A549 (cell line): ENCODE data around the gene FRMD8. TPM values are rescaled to one million over a fixed set of nuclear protein-coding genes. Genes with fewer than 3 reads are reported as not detected.

Source experiments
- ATAC-seq, 2 experiments: fragments of 200-7000 bp in 1 of 2; fragments of >200 bp in 1 of 2; cut with Nextera tagmentation in 1 of 2; cut with Tn5 transposase in 1 of 2; 3 replicates each; pipeline versions ENCODE4 v1.8.0 to v1.9.1; 2018 to 2020; ENCODE audit warnings: mild to moderate bottlenecking in 1 of 2, moderate library complexity in 1 of 2
- CTCF ChIA-PET: fragments of 300-600 bp; sonication (Branson Sonifier 250); formaldehyde crosslinking; extraction: SDS; loops from one replicate; lab custom pipeline; 2021; ENCODE audit warnings: antibody characterized with exemption, inconsistent platforms; lab: Yijun Ruan, JAX
- POLR2A ChIA-PET: fragments of 350-600 bp; formaldehyde crosslinking; extraction: SDS; loops from one replicate; lab custom pipeline; 2021; ENCODE audit warnings: antibody characterized with exemption, inconsistent platforms; lab: Yijun Ruan, JAX
- DNase-seq, 2 experiments: peaks; one replicate each; pipeline versions ENCODE4 v3.0.0 to v3.0.0-alpha.2; 2011 to 2016; ENCODE audit warnings: low read depth in 1 of 2, low spot score in 1 of 2
- FAIRE-seq: peaks from 2 replicates; lab custom pipeline; 2011; peaks lifted over from hg19 to GRCh38; lab: Jason Lieb, UNC
- H3K27ac ChIP-seq, 2 experiments: fragments of >200 bp; sonication (Bioruptor Twin); formaldehyde crosslinking; 3 replicates each; pipeline ENCODE4 v1.5.1; 2016 to 2017
- H3K4me1 ChIP-seq: fragments of >200 bp; sonication (Bioruptor Twin); formaldehyde crosslinking; 3 replicates; pipeline ENCODE4 v1.6.1; 2016
- H3K4me2 ChIP-seq: fragments of >200 bp; sonication (Bioruptor Twin); formaldehyde crosslinking; 3 replicates; pipeline ENCODE4 v1.6.1; 2016
- H3K4me3 ChIP-seq: fragments of >200 bp; sonication (Bioruptor Twin); formaldehyde crosslinking; 3 replicates; pipeline ENCODE4 v1.5.1; 2016
- H3K9me3 ChIP-seq: fragments of >200 bp; sonication (Bioruptor Twin); formaldehyde crosslinking; 3 replicates; pipeline ENCODE4 v1.6.1; 2016
- ATOH8 ChIP-seq: fragments of 250-450 bp; sonication (Bioruptor Pico); IDR thresholded peaks from 2 replicates; pipeline ENCODE4 v1.5.0; 2020; ENCODE audit warnings: low read depth, mild to moderate bottlenecking, moderate library complexity
- BCL3 ChIP-seq: fragments of >200 bp; sonication (Bioruptor Twin); formaldehyde crosslinking; IDR thresholded peaks from 3 replicates; pipeline ENCODE4 v1.6.1; 2016
- BHLHE40 ChIP-seq: IDR thresholded peaks from 2 replicates; pipeline ENCODE4 v1.6.1; 2012; ENCODE audit warnings: low read depth, low read length, inconsistent platforms
- CHD2 ChIP-seq: fragments of 150-350 bp; IDR thresholded peaks from 2 replicates; pipeline ENCODE4 v1.6.1; 2014; ENCODE audit warnings: low read length; ENCODE audit not compliant: partially characterized antibody
- CTCF ChIP-seq: fragments of >200 bp; sonication (Bioruptor Twin); formaldehyde crosslinking; IDR thresholded peaks from 3 replicates; pipeline ENCODE4 v1.5.1; 2016
- EP300 ChIP-seq, 2 experiments: fragments of >200 bp; sonication (Bioruptor Twin); formaldehyde crosslinking; IDR thresholded peaks; 2 replicates in 1 of 2; 3 replicates in 1 of 2; pipeline ENCODE4 v1.6.1; 2016 to 2017
- FOSB ChIP-seq: fragments of 250-450 bp; sonication (Bioruptor Pico); IDR thresholded peaks from 2 replicates; pipeline ENCODE4 v1.5.0; 2020; ENCODE audit warnings: mild to moderate bottlenecking, moderate library complexity
- FOSL2 ChIP-seq, 2 experiments: fragments of 450-650 bp in 1 of 2; fragments of >200 bp in 1 of 2; sonication (Bioruptor Twin) in 1 of 2; formaldehyde crosslinking; IDR thresholded peaks; 2 replicates each; pipeline versions ENCODE4 v1.5.0 to v1.6.1; 2016 to 2020; ENCODE audit warnings: mild to moderate bottlenecking in 1 of 2, moderate library complexity in 1 of 2
- GATA3 ChIP-seq: IDR thresholded peaks from 2 replicates; pipeline ENCODE4 v1.6.1; 2012; ENCODE audit warnings: borderline replicate concordance
- HEYL ChIP-seq: fragments of 250-450 bp; sonication (Bioruptor Pico); IDR thresholded peaks from 2 replicates; pipeline ENCODE4 v1.8.0; 2021; ENCODE audit warnings: mild to moderate bottlenecking, moderate library complexity
- HMGXB4 ChIP-seq: fragments of 250-450 bp; sonication (Bioruptor Pico); IDR thresholded peaks from 2 replicates; pipeline ENCODE4 v1.5.0; 2021; ENCODE audit warnings: mild to moderate bottlenecking, moderate library complexity, borderline replicate concordance
- HOXB13 ChIP-seq: fragments of 250-450 bp; sonication (Bioruptor Pico); IDR thresholded peaks from 2 replicates; pipeline ENCODE4 v1.5.0; 2020; ENCODE audit warnings: low read depth, mild to moderate bottlenecking, moderate library complexity
- JUN ChIP-seq, 2 experiments: fragments of >200 bp; sonication (Bioruptor Twin); formaldehyde crosslinking; IDR thresholded peaks; 2 replicates in 1 of 2; 3 replicates in 1 of 2; pipeline ENCODE4 v1.6.1; 2016 to 2017
- KDM1A ChIP-seq: fragments of 200-600 bp; sonication (generic); IDR thresholded peaks from 2 replicates; pipeline ENCODE4 v1.6.1; 2016; ENCODE audit warnings: low read depth, mild to moderate bottlenecking
- MAX ChIP-seq: IDR thresholded peaks from 2 replicates; pipeline ENCODE4 v1.6.1; 2012
- MYC ChIP-seq: IDR thresholded peaks from 2 replicates; pipeline ENCODE4 v1.6.1; 2012; ENCODE audit warnings: mild to moderate bottlenecking, inconsistent platforms, low read length, improper control_type of control experiment, borderline replicate concordance
- POLR2A ChIP-seq: IDR thresholded peaks from 2 replicates; pipeline ENCODE4 v1.6.1; 2012; ENCODE audit warnings: mild to moderate bottlenecking, low read length
- POLR2AphosphoS2 ChIP-seq: conservative IDR thresholded peaks from 2 replicates; pipeline ENCODE4 v1.6.1; 2012; ENCODE audit warnings: low read length, improper control_type of control experiment, inconsistent platforms
- RAD21 ChIP-seq, 2 experiments: fragments of >200 bp in 1 of 2; sonication (Bioruptor Twin) in 1 of 2; formaldehyde crosslinking in 1 of 2; IDR thresholded peaks in 1 of 2; conservative IDR thresholded peaks in 1 of 2; 2 replicates in 1 of 2; 3 replicates in 1 of 2; pipeline ENCODE4 v1.6.1; 2012 to 2018; ENCODE audit warnings: inconsistent platforms in 1 of 2
- RARB ChIP-seq: fragments of 250-450 bp; sonication (Bioruptor Pico); IDR thresholded peaks from 2 replicates; pipeline ENCODE4 v1.8.0; 2021; ENCODE audit warnings: mild to moderate bottlenecking, moderate library complexity
- RFX5 ChIP-seq: fragments of 450-650 bp; IDR thresholded peaks from 2 replicates; pipeline ENCODE4 v1.7.1; 2014; ENCODE audit warnings: antibody characterized with exemption, mild to moderate bottlenecking, moderate library complexity
- RNF2 ChIP-seq: fragments of 200-600 bp; sonication (generic); IDR thresholded peaks from 2 replicates; pipeline ENCODE4 v1.6.1; 2016; ENCODE audit warnings: low read depth, mild to moderate bottlenecking, antibody characterized with exemption, moderate library complexity, borderline replicate concordance
- SREBF2 ChIP-seq: fragments of 450-650 bp; IDR thresholded peaks from 2 replicates; pipeline ENCODE4 v1.6.1; 2014; ENCODE audit warnings: mild to moderate bottlenecking, moderate library complexity
- TFCP2L1 ChIP-seq: fragments of 250-450 bp; sonication (Bioruptor Pico); IDR thresholded peaks from 2 replicates; pipeline ENCODE4 v1.5.0; 2021; ENCODE audit warnings: mild to moderate bottlenecking
- TP53 ChIP-seq: fragments of 250-450 bp; sonication (Bioruptor Pico); IDR thresholded peaks from 2 replicates; pipeline ENCODE4 v1.5.0; 2021; ENCODE audit warnings: mild to moderate bottlenecking, moderate library complexity
- USF2 ChIP-seq: fragments of 450-650 bp; IDR thresholded peaks from 2 replicates; pipeline ENCODE4 v1.6.1; 2014; ENCODE audit warnings: antibody characterized with exemption
- WGBS: methylation state at CpG from one replicate; pipeline ENCODE4 v1.1.6; 2017; ENCODE audit errors: missing lambda C conversion rate; 5-methylcytosine and 5-hydroxymethylcytosine counted together
- polyA plus RNA-seq, 4 experiments: library from polyadenylated mRNA; depleted of rRNA in 3 of 4; stranded (reverse); fragments of >200 nt; fragmentation: RNase III in 1 of 4; extraction: RNeasy Plus Mini Kit Qiagen cat#74134 plus additional on column Dnase treatment in 1 of 4; gene quantifications; 2 replicates in 3 of 4; 3 replicates in 1 of 4; pipeline ENCODE4 v1.2.3, GENCODE V29; 2011 to 2017

Gene FRMD8
- polyA plus RNA-seq, 2 of the 4 experiments (the other 2 are of a cell fraction) = 12.9 to 20.0 TPM

GRCh38 chr11:65429068-65429681 is 42.7 kb downstream of the FRMD8 start:
- 5% methylated on average over 9 of the region's 9 CpGs for WGBS
- ATAC-seq = peak; percentile 5 to 9
- H3K9me3 ChIP-seq = no peaks in the 10 kb centered on the region
- peak overlapping the region; percentile 97 to 100 for H3K27ac ChIP-seq
- CTCF ChIA-PET = interaction anchor here (0.5 to 1.8 kb wide), 3 partner anchors 76 to 85 kb away, joined by 3 to 7 read pairs (median 5); no protein-coding TSS in a partner anchor
- peak in 1 of 2 experiments; percentile 84 for DNase-seq
- FAIRE-seq = no peak
- TF ChIP-seq FOSB (CRISPR knock-in tag) (peak; percentile 90), POLR2A (peak; percentile 69), BCL3 (peak; percentile 29; the same call in 1 of the 3 replicates), HEYL (CRISPR knock-in tag) (no peak), GATA3 (0 out of 2 replicates have a peak, but pooled peaks have one; percentile 6), CHD2 (peak; percentile 47), HMGXB4 (CRISPR knock-in tag) (no peak; the same call in 1 of the 2 replicates), ATOH8 (CRISPR knock-in tag) (peak; percentile 63; the same call in 1 of the 2 replicates), TP53 (CRISPR knock-in tag) (peak; percentile 96), RNF2 (no peak), USF2 (no peak), POLR2AphosphoS2 (peak; percentile 100), RFX5 (no peak), RAD21 (conservative IDR thresholded peaks at IDR 0.05 in 1 of 2, IDR thresholded peaks at IDR 0.05 in 1 of 2) (no peak), FOSL2 (IDR thresholded peaks at IDR 0.05) (no peak), FOSL2 (CRISPR knock-in tag; IDR thresholded peaks at IDR 0.05) (no peak; the same call in 1 of the 2 replicates), CTCF (no peak), KDM1A (no peak), SREBF2 (no peak), BHLHE40 (no peak), HOXB13 (CRISPR knock-in tag) (no peak), TFCP2L1 (CRISPR knock-in tag) (peak; percentile 94), JUN (IDR thresholded peaks at IDR 0.05) (no peak; a peak in 1 of 5 replicates), MAX (0 out of 2 replicates have a peak, but pooled peaks have one; percentile 18), MYC (peak; percentile 54; the same call in 1 of the 2 replicates), RARB (CRISPR knock-in tag) (peak; percentile 95), EP300 (IDR thresholded peaks at IDR 0.05) (no peak)
- POLR2A ChIA-PET = interaction anchor here (1.0 to 17.5 kb wide), 8 partner anchors 11 to 74 kb away, joined by 3 to 756 read pairs (median 4); partner anchors contain the start of genes MALAT1 and NEAT1
- peak overlapping the region; percentile 89 for H3K4me2 ChIP-seq
- H3K4me3 ChIP-seq = peak overlapping the region; percentile 95; the same call in 2 of the 3 replicates
- peaks cover 48% of the 10 kb centered on the region for H3K4me1 ChIP-seq
